ENCODE results near the gene SSRP1. TPM values are rescaled to one million over a fixed set of nuclear protein-coding genes. Genes with fewer than 3 reads are reported as not detected.
A peak's percentile ranks its signal among the peaks of the same experiment; 100 is the strongest.

Gene SSRP1
- polyA plus RNA-seq, 2 of the 4 experiments (the other 2 are of a cell fraction) = 288 to 357 TPM

GRCh38 chr11:57311109-57311936, 24.4 kb downstream of the SSRP1 start:
- peaks cover 48% of the 10 kb centered on the region for H3K4me1 ChIP-seq
- H3K27ac ChIP-seq = peak overlapping the region; percentile 70 to 93
- CTCF ChIA-PET = interaction anchor here (0.5 to 3.0 kb wide), 11 partner anchors 11 to 497 kb away, joined by 3 to 16 read pairs (median 4); partner anchors contain the start of genes SSRP1 and TNKS1BP1
- peak overlapping the region; percentile 85 for H3K4me2 ChIP-seq
- 0% methylated on average over 11 of the region's 31 CpGs for WGBS (ENCODE audit: missing lambda C conversion rate)
- POLR2A ChIA-PET = interaction anchor here (0.9 to 4.2 kb wide), 5 partner anchors 10 to 24 kb away, joined by 3 to 42 read pairs (median 9); partner anchors contain the start of genes SSRP1 and TNKS1BP1
- DNase-seq (ENCODE audit: low read depth in 1 of 2, low spot score in 1 of 2) = peak; percentile 92 to 98
- H3K9me3 ChIP-seq = no peaks in the 10 kb centered on the region
- no peak for FAIRE-seq
- ATAC-seq = peak; percentile 90 to 98
- peak overlapping the region; percentile 39 for H3K4me3 ChIP-seq
- TF ChIP-seq REST (IDR thresholded peaks at IDR 0.05) (no peak), BHLHE40 (IDR thresholded peaks at IDR 0.05; ENCODE audit: low read depth, low read length) (no peak), ZC3H11A (IDR thresholded peaks at IDR 0.05) (no peak), RAD21 (conservative IDR thresholded peaks at IDR 0.05 in 1 of 2, IDR thresholded peaks at IDR 0.05 in 1 of 2) (0 out of 5 replicates have a peak, but pooled peaks of 1 of the 2 experiments have one; percentile 16), NR3C1 (IDR thresholded peaks at IDR 0.05) (no peak), MAX (IDR thresholded peaks at IDR 0.05) (peak; percentile 41), PBX3 (IDR thresholded peaks at IDR 0.05) (no peak; the same call in 1 of the 2 replicates), ZNF302 (CRISPR knock-in tag; IDR thresholded peaks at IDR 0.05) (no peak), ZFP36 (IDR thresholded peaks at IDR 0.05; ENCODE audit: borderline replicate concordance, partially characterized antibody) (no peak), KDM5A (IDR thresholded peaks at IDR 0.05) (no peak), FOSL2 (IDR thresholded peaks at IDR 0.05) (no peak), FOSL2 (CRISPR knock-in tag; IDR thresholded peaks at IDR 0.05) (peak; percentile 86), HOXA7 (CRISPR knock-in tag; IDR thresholded peaks at IDR 0.05) (no peak), MAFK (IDR thresholded peaks at IDR 0.05; ENCODE audit: partially characterized antibody) (no peak), ZSCAN20 (CRISPR knock-in tag; IDR thresholded peaks at IDR 0.05) (no peak), RNF2 (IDR thresholded peaks at IDR 0.05; ENCODE audit: borderline replicate concordance, low read depth) (no peak), HOXB13 (CRISPR knock-in tag; IDR thresholded peaks at IDR 0.05; ENCODE audit: low read depth) (no peak), ATOH8 (CRISPR knock-in tag; IDR thresholded peaks at IDR 0.05; ENCODE audit: low read depth) (no peak), JUNB (IDR thresholded peaks at IDR 0.05) (peak; percentile 37; the same call in 1 of the 2 replicates), CHD4 (IDR thresholded peaks at IDR 0.05; ENCODE audit: borderline replicate concordance) (no peak), NPAS2 (CRISPR knock-in tag; IDR thresholded peaks at IDR 0.05; ENCODE audit: borderline replicate concordance) (no peak), CTCF (IDR thresholded peaks at IDR 0.05) (no peak), E2F6 (IDR thresholded peaks at IDR 0.05; ENCODE audit: borderline replicate concordance, low read depth) (peak; percentile 48; the same call in 1 of the 2 replicates), MYC (IDR thresholded peaks at IDR 0.05; ENCODE audit: borderline replicate concordance, low read length) (no peak), TFCP2L1 (CRISPR knock-in tag; IDR thresholded peaks at IDR 0.05) (no peak), HEYL (CRISPR knock-in tag; IDR thresholded peaks at IDR 0.05) (no peak), EP300 (IDR thresholded peaks at IDR 0.05) (no peak), SMC3 (IDR thresholded peaks at IDR 0.05) (peak; percentile 27; the same call in 1 of the 3 replicates), CBX8 (IDR thresholded peaks at IDR 0.05) (no peak), POLR2AphosphoS2 (conservative IDR thresholded peaks at IDR 0.05; ENCODE audit: low read length) (0 out of 2 replicates have a peak, but pooled peaks have one; percentile 49), JUN (IDR thresholded peaks at IDR 0.05) (peak; percentile 46 to 86; a peak in 3 of 5 replicates), MAZ (IDR thresholded peaks at IDR 0.05; ENCODE audit: borderline replicate concordance, low read depth, low read length) (no peak; the same call in 1 of the 2 replicates), POLR2A (IDR thresholded peaks at IDR 0.05; ENCODE audit: low read length) (peak; percentile 32; the same call in 1 of the 2 replicates)

Data from A549 (cell line).